Stimulated activated CD4-positive, alpha-beta T cell treated with anti-CD3 and anti-CD28 coated beads, Interleukin-1b, Interleukin-23, amount 100 ng/mL, for 48 hours (primary cell): ENCODE data around the gene PHKG1.
"Not testable (repeated sequence)": the region's sequence is repeated elsewhere in the genome, so short reads cannot be mapped to it uniquely, and the experiment has no call there.

ENCODE experiments used
- DNase-seq: peaks from one replicate; pipeline ENCODE4 v3.0.0-alpha.2; 2020

The PHKG1 gene

DNA sequence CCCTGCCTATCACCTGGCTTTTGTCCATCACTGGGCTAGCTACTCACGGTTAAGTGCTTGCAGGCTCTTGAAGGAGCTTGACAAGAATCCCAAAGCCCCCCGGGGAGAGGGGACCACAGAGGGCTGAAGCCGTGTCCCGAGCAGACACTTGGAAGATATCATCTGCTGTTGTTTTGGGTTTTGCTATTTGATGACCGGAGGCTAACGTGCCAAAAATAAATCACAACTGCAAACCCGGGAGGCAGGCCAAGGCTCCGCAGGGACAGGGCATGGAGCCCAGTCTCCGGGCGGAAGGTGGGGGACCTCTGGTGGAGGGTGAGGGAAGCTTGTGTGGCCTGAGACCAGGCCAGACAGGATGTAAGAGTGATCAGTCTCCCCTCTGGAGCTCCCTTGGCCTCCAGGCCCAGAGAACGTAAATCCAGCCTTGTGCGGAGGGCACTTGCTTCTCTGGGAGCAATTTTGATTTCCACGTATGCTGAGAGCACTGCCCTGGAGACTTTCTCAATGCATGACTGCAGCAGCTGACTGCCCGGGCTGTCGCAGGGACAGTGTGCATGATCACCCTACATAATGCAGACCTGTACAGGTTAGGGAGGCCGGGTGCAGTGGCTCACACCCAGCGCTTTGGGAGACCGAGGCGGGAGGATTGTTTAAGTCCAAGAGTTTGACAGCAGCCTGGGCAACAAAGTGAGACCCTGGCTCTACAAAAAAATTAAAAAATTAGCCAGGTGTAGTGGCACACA, at the start of gene PHKG1:
Gene PHKG1 (minus strand): TSS at position 164 of the 743 bp plus-strand sequence. CDS start 4,011 bp downstream, outside the sequence.
- DNase-seq = no peak

DNA sequence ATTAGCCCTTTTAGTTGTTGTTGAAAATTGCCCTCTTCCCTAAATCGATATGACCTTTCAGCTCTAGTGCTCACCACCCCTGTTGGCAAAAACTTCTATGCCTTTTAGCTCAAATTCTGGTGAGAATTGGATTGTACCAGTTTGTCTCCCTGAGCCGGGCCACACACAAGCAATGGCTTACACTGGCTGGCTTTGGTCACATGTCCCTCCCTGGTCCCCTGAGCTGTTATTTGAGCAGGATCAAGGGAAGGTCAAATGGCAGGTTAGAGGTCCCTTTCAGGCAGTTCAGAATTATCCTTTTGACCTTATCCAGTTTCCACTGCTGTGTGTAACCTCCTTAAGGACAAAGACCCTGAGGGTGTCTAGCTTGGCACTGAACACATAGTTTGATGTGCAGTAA, 38.3 kb upstream of the PHKG1 start:
- not testable (repeated sequence) for DNase-seq

DNA sequence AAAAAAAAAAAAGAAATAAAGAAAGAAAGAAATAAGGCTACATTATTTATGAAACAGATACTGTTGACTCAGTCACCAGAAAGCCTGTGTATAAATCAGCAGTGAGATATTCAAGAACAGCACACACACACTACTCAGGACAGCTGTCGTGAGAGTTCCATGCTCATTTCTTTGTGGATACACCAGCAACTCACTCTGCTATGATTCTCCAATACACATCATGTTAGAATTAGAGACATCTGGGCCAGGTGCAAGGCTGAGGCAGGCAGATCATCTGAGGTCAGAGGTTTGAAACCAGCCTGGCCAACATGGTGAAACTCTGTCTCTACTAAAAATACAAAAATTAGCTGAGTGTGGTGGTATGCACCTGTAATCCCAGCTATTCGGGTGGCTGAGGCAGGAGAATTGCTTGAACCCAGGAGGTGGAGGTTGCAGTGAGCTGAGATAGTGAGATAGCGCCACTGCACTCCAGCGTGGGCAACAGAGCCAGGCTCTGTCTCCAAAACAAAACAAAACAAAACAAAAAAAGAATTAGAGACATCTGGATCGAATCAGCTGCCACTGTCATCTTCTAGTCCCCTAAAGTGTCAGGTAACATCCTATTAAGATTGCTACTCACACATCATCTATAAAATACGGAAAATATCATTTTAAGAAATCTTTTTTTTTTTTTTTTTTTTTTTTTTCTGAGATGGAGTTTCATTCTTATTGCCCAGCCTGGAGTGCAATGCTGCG, 34.7 kb upstream of the PHKG1 start:
- DNase-seq = no peak

DNA sequence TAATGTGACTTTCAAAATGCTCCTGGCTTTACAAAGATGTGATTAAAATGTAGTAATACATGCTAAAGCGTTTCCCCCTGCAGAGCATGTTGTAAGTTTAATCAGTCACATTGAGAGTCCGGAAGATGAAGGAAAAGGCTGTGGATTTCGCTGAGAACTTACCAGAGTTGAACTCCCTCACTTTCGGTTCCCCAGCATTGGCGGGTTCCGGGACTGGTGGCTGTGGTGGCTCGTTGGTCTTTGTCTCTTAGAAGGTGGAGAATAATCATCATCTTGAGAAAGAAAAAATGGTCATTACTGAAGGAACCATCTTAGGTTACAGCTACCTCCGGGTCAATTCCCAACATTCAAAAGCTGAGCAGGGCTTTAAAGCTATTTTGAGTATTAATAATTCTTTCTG, 33.1 kb upstream of the PHKG1 start:
- DNase-seq = no peak

DNA sequence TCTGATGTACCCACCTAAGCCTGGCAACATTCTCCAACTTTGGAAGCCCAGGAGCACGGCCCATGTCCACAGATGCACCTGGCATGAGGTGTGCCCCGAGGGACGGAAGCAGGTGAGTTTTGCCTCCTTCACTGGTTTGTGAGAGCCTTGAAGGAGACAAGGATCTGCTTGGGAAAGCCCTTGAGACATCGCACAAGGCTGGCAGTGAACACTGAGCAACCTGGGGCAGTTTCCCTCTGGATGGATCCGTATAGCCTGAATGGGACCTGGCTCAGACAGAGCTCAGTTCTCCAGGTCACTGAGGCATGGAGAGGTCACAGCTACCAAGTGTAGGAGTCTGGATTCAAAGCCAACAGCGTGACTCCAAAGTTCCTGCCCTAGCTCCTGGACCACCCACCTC, 32.2 kb upstream of the PHKG1 start:
- no peak for DNase-seq

DNA sequence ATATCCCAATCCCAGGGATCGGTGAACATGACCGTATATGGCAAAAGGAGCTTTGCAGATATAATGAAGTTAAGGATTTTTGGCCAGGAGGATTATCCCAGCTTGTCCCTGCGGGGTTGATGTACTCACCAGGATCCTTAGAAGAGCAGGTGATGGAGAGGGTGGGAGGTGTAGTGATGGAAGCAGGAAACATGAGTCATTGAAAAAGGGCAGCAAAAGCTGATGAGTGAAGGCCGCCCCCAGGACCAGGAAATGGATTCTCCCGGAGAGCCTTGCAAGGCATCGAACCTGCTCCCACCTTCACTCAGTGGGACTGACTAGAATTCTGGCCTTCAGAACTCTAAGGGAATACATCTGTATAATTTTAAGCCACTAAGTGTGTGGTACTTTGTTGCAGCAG, 28.7 kb upstream of the PHKG1 start:
- no peak for DNase-seq

DNA sequence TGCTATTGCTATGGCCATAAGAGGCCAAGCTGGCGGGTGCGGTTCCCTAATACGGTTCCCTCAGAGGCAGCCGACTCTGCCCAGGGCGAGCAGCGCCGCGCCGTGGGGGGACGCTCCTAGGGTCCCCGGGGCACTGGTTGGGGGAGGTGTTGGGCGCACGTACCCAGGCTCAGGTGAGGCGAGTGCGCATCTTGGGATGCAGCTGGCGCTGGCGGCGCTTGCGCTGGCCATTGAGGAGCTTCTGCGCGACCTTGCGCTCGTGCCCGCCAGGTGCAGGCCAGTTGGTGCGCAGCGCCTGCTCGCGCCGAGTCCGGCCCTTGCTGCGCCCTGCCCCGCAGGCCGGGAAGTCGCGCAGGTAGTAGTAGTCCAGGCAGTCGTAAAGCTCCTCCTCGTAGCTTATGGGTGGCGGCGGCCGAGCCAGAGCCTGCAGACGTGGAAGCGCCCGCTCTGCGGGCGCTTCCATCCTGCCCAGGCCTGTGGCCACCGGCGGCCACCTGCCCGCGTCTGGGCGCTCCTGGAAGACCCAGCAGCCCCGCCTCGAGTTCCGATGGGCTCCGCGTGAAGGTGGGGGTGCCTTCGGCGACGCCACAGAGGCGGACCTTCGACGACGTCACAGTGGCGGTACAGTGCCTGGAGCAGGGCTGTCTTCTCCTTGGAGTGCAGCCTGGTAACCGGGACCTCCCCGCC, 23.2 kb upstream of the PHKG1 start, which contains the start of gene NUPR2:
Gene NUPR2 (minus strand): TSS at position 566 of the 687 bp plus-strand sequence. CDS start 103 bp downstream, at position 463.
- DNase-seq = no peak

DNA sequence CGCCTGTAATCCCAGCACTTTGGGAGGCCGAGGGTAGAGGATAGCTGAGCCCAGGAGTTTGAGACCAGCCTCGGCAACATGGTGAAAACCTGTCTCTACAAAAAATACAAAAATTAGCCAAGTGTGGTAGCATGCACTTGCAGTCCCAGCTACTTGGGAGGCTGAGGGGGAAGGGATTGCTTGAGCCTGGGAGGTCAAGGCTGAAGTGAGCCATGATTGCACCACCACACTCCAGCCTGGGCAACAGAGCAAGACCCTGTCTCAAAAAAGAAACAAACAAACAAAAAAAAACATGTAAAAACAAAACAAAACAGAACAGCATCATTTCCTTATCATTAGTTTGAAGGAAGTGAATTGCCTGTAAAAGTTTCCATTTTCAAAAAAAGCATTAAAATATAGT, 19.5 kb upstream of the PHKG1 start:
- not testable (repeated sequence) for DNase-seq

DNA sequence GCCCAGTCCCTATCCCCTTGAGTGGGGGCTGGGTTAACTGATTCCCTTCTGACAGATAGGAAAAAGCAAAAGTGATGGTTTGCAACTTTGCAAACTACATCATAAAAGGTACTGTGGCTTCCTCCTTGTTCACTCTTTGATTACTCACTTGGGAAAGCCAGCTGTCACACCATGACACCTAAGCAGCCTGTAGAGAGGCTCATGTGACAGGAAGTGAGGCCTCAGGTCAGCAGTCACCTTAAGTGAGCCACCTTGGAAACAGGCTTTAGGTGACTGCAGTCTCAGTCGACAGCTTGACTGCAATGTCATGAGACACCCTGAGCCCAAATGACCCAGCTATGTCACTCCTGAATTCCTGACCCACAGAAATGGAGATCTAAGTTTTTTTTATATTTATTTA, 17.9 kb upstream of the PHKG1 start:
- DNase-seq = peak; percentile 17

DNA sequence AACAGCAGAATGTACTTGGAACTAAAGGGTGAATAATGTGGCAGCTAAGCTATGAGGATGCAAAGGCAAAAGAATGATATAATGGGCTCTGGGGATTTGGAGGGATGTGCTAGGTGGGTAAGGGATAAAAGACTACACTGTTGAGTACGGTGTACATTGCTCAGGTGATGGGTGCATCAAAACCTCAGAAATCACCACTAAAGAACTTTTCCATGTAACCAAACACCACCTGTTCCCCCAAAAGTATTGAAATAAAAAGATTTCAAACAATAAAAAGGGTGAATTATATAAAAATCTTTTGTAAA, 15.2 kb upstream of the PHKG1 start:
- DNase-seq = no peak

DNA sequence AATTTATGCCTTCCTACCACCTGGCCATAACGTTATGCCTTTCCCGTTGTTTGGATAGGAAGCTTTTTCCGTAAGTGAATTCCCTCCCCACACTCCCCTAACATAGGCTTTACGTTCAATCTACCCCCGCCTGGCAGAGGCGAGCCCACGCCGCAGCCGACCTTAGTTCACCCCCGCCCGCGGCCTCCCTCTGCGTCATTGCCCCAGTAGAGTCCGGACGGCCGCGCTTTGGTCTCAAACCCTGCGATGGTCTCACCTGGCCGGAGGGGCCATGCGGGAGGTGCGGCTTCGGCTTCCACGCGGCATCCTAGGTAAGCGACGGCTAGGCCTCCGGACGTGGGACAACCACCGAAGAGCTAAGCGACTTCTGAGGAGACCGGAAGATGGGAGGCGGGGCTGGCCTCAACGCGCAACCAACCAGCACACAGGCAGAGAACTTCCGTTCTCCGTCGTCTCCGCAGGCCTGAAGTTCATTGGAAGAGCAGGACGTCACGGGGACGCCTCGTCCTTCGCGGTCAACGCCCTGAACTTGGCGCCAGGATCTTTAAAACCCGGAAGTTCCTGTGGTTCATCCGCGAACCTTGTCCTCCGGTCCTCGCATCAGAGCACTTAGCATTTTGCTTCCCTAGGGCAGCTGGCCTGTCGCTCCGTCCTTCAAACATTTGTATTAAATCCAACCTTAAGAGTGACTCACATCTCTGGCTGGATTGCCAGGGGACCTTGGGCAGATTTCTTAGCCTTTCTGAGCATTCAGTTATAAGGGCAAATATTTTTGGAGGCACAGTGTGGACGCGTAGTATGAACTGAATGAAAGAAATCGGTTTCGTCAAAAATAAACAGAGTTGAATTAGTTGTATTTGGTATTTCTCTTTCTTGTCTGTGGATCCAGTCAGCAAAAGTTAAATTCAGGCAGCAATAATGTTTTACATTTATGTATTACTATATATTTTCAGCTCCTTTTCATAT, 13.6 kb upstream of the PHKG1 start, which contains the start of gene CHCHD2:
Gene CHCHD2 (minus strand): TSS at position 369 of the 966 bp plus-strand sequence. CDS start 63 bp downstream, at position 306.
- peak; percentile 96 for DNase-seq

DNA sequence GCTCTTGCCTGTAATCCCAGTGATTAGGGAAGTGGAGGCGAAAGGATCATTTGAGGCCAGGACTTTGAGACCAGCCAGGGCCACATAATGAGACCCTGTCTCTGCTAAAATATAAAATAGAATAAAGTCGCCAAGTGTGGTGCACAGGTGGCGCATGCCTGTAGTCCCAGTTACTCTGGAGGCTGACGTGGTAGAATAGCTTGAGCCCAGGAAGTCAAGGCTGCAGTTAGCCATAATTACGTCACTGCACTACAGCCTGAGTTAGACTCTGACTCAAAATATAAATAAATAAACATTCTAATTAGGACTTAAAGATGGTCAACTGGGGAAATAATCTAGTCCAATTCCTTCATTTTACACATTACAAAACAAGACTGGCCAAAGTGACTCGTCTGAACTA, 12.8 kb upstream of the PHKG1 start:
- peak; percentile 35 for DNase-seq

DNA sequence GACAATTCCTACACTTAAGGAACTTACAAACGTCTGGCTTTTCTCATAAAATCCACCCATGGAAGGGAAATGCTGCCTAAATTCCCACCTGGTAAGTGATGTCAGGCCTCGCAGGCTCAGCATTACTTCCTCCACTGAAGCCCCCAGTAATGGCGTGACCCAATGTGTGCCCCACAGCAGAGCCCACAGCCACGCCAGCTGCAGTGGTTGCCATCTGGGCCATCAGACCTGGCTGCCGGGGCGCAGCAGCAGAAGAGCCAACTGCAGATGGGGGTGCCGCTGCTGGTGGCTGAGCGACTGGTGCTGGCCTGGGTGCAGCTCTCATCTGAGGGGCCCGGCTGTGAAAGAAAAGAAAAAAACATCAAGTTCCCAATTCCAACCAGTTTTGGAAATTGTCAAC, 11.4 kb upstream of the PHKG1 start:
- not testable (repeated sequence) for DNase-seq

DNA sequence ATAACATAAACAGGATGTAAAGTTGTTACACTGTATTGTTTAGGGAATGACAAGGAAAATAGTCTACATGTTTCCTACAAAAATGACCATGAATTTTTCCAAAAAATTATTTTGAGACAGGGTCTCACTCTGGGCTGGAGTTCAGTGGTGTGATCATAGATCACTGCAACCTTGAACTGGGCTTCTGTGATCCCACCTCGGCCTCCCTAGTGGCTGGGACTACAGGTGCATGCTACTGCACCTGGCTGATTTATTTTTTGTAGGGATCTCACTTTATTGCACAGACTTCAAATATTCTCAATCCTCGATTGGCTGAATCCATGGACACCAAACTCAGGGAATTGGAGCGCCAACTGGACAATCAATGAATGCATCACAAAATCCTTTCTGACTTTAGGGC, 6.9 kb upstream of the PHKG1 start:
- DNase-seq = no peak

DNA sequence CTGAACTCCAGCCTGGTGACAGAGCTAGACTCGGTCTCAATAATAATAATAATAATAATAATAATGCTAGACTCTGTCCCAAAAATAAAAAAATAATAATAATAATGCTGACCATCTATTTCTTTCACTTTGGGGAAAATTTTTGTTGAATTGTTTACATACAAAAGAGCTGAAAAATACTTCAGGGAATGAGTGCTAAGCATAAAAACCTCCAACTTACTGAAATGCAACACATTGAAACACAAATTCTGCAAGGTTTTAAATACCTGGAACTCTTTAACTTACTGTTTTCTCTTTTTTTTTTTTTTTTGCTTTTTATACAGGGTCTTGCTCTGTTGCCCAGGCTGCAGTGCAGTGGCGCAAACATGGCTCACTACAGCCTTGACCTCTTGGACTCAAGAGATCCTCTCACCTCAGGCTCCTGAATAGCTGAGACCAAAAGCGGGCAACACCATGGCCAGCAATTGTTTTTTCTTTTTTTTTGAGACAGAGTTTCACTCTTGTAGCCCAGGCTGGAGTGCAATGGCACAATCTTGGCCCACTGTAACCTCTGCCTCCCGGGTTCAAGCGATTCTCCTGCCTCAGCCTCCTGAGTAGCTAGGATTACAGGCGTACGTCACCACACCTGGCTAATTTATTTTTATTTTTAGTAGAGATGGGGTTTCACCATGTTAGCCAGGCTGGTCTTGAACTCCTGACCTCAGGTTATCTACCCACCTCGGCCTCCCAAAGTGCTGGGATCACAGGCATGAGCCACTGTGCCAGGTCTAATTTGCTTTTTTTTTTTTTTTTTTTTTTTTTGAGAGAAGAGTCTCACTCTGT, 5.6 kb upstream of the PHKG1 start:
- DNase-seq = not testable (repeated sequence)

DNA sequence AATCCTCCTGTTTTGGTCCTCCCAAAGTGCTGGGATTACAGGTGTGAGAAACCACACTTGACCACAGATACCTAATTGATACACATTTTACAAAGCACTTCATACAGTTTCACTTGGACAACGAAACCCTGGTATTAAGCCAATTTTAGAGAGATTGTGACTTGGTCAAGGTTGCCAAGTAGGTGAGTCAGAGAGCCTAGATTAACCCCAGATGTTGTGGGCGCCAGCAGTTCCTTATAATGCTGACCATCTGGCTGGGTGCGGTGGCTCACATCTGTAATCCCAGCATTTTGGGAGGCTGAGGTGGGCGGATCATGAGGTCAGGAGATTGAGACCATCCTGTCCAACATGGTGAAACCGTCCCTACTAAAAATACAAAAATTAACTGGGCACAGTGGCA, 4.9 kb upstream of the PHKG1 start:
- no peak for DNase-seq

DNA sequence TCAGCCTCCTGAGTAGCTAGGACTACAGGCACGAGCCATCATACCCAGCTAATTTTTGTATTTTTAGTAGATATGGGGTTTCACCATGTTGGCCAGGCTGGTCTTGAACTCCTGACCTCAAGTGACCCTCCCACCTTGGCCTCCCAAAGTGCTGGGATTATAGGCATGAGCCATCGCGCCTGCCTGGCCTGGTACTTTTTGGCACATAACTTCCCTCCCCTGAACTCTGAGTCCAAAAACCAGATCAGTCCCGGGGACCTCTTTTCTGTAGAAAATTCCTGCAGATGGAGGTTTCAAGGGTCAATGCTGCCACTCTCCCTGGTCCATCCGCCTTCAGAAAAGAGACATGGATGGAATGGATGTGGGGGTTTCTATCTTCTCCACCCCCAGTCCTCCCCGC, 364 bp downstream of the PHKG1 start:
- DNase-seq = not testable (repeated sequence)

DNA sequence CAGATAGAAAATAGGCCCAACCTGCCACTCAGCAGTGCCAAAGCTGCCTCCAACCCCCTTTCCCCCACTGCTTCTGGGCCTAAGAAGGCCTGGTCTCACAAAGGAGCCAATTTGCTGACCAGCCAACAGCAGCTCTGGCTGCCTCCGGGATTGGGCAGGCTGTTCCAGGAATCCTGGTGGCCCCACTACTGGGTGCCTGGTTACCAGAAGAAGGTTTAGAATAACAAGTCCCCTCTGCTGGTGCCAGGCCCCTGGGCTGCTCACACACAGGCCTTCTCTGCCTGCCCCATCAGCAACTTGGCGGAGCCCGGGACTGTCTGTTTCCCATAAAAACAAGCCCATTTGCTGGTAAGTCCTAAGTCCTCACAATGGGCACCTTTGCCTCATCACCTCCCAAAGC, 1.2 kb downstream of the PHKG1 start:
- DNase-seq = no peak

DNA sequence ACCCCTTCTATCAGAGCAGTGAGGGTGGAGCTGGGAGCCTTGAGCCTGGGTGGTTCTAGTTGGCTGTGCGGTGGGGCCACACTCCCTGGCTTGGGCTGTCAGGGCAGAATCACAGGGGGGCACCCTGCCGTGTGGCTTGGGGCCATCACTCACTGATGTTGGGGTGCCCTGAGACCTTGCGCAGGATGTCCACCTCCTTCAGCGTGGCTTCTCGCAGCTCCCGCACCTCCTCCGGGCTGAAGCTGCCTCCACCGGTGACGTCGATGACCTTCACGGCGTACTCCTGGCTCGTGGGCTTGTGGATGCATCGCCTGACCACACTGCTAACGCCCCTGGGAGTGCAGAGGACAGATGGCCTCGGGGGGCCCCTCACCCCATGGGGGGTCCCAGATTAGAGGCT, 5.3 kb downstream of the PHKG1 start:
- no peak for DNase-seq

DNA sequence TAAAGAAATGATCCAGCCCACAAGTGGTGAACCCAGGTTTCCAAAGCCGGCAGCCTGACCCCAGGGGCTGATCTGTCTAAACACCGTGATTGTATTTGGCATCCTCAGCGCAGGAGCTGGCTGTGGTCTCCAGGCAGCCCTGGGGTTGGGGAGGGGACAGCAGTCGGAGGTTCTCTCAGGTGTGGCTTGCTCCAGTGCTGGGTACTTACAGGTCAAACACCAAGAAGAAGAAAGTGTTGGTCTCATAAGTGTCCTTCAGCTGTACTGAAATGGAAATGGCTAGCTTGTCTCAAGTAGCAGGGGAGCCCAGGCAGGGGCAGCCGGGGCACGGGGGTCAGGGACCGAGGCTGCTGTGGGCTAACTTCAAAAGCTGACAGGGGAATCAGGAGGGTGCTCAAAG, 6.0 kb downstream of the PHKG1 start:
- DNase-seq = no peak

DNA sequence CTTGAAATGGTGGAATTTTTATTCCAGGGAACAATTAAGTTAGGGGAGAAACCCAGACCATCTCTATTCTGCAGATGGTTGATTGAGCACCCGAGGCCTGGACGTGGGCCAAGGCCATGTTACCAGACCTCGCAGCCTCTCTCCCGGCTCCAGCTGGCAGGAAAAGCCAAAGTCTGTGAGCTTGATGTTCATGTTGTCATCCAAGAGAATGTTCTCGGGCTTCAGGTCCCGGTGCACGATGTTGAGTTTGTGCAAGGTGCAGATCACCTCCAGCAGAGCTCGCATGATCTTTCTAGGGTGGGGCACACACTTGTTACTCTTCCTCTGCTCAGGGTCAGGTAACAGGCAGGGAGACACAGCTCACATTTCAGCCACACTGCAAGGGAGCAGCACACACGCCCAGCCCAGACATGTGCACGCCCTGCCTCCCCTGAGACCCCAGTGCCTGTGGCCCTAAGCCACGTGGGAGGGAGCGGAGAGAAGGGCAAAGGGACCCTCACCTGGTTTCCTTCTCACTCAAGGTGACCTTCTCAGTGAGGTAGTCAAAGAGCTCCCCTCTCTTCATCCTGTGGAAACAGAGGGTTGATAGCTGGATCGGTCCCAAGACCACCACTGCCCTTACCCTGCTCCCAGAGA, 9.5 kb downstream of the PHKG1 start:
- DNase-seq = no peak
